Measurements from ENCODE around the gene DSCAM. TPM values are rescaled to one million over a fixed set of nuclear protein-coding genes. Genes with fewer than 3 reads are reported as not detected.

DSCAM gene
- total and polyA plus RNA-seq, 10 of the 15 experiments (the other 5 are each of a cell fraction or from before 2014, with no cell fraction given) = not detected

- ChIA-PET SMC1A (ENCODE audit: uncharacterized antibody, unreplicated experiment) (no interaction called here), RAD21 (ENCODE audit: unreplicated experiment) (no interaction called here), CTCF (no interaction called here), POLR2A (no interaction called here)
- no TSS peak for BruUV-seq (replicated peaks)
- ATAC-seq = no peak
- TF ChIP-seq SKIL (IDR thresholded peaks at IDR 0.05; ENCODE audit: low read depth, poor library complexity, severe bottlenecking) (no peak), HDGF (IDR thresholded peaks at IDR 0.05) (no peak), ZNF207 (IDR thresholded peaks at IDR 0.05; ENCODE audit: borderline replicate concordance) (no peak), NR2C1 (IDR thresholded peaks at IDR 0.05) (no peak), ZNF384 (IDR thresholded peaks at IDR 0.05; ENCODE audit: borderline replicate concordance, low read depth, low read length) (no peak)
- no peaks in the 10 kb centered on the region for H3K79me2 ChIP-seq (ENCODE audit: control insufficient read depth, insufficient read depth, low read length)
- in situ Hi-C loops (cut with MboI) = no loop called here
- no peaks in the 10 kb centered on the region for H3K27me3 ChIP-seq (replicated peaks in 1 of 2; ENCODE audit: control insufficient read depth in 2 of 2, insufficient read depth in 2 of 2, low read length in 1 of 2)
- FAIRE-seq = no peak
- no peaks in the 10 kb centered on the region for H3K4me1 ChIP-seq (ENCODE audit: control insufficient read depth, insufficient read depth, low read length)
- H3K9me3 ChIP-seq (replicated peaks; ENCODE audit: control insufficient read depth, insufficient read depth, low read length) = no peaks in the 10 kb centered on the region; the same call in 2 of the 3 replicates
- H3K27ac ChIP-seq (ENCODE audit: control insufficient read depth, insufficient read depth) = no peak overlapping the region
- H2AFZ ChIP-seq (ENCODE audit: control insufficient read depth, low read depth, low read length) = no peak overlapping the region
- DNase-seq (ENCODE audit: low read depth, low spot score) = no peak
- H4K20me1 ChIP-seq (ENCODE audit: control insufficient read depth, insufficient read depth) = no peaks in the 10 kb centered on the region
- intact Hi-C loops (cut with micrococcal nuclease; ENCODE audit: unreplicated experiment) = no loop called here
- no peak overlapping the region for H3K4me2 ChIP-seq (ENCODE audit: control insufficient read depth, insufficient read depth)
- H3K4me3 ChIP-seq = no peak overlapping the region
- no peaks in the 10 kb centered on the region for H3K36me3 ChIP-seq (ENCODE audit: control insufficient read depth in 2 of 2, insufficient read depth in 2 of 2, low read length in 1 of 2)
- no peak overlapping the region for H3K9ac ChIP-seq (ENCODE audit: control insufficient read depth, insufficient read depth, low read length)
Observed at GRCh38 chr21:40707656-40708244, 139.2 kb downstream of the DSCAM start.

All from GM12878 (cell line).